Transverse colon (tissue), 3 donors: ENCODE data around the gene BABAM1.

Experiments used
- CTCF ChIP-seq, 5 experiments: fragments of 200-600 bp in 3 of 5; fragments of 450-650 bp in 2 of 5; sonication (generic) in 3 of 5; IDR thresholded peaks; 1 replicate in 2 of 5; 2 replicates in 3 of 5; pipeline ENCODE4 v1.5.1; 2016 to 2017; ENCODE audit warnings: antibody characterized with exemption in 5 of 5, inconsistent platforms in 3 of 5, mild to moderate bottlenecking in 2 of 5, moderate library complexity in 1 of 5
- POLR2A ChIP-seq: fragments of 450-650 bp; IDR thresholded peaks from one replicate; pipeline ENCODE4 v1.6.1; 2016; ENCODE audit warnings: antibody characterized with exemption, mild to moderate bottlenecking, moderate library complexity

- TF ChIP-seq POLR2A (no peak), CTCF (IDR thresholded peaks at IDR 0.05) (no peak)
Observed at GRCh38 chr19:17325133-17325532, 57.9 kb downstream of the BABAM1 start.
